ENCODE measurements around the gene REV3L.

The REV3L gene

DNA sequence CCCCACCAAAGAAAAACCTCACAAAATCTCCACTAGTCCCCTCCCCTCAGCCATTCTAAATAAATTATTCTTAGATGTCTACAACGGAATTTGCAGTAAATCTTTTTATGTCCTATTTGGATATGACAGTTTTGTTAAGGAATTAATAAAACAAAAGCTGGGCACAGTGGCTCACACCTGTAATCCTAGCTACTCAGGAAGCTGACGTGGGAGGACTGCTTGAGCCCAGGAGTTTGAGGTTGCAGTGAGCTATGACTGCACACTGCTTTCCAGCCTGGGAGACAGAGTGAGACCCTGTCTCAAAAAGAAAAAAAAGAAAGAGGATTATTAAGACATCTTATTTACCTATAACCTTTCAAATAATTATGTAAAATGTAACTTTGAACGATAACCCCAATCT lies 230.3 kb downstream of the REV3L start:
- DNase-seq: no peak

GRCh38 chr6:111250791-111251354 lies 232.1 kb downstream of the REV3L start:
- DNase-seq: no peak

Data from stimulated activated CD4-positive, alpha-beta T cell treated with anti-CD3 and anti-CD28 coated beads, Interleukin-2, amount 100 ng/mL, for 48 hours (primary cell).